Pancreas (tissue), 10 donors: ENCODE results near the gene AVEN. TPM values are rescaled to one million over a fixed set of nuclear protein-coding genes. Genes with fewer than 3 reads are reported as not detected.
A peak's percentile ranks its signal among the peaks of the same experiment; 100 is the strongest.

Experiments used
- ATAC-seq, 4 donors: fragments of 200-7000 bp; cut with Tn5 transposase; one replicate each; pipeline versions ENCODE4 v1.8.0 to v1.9.1; 2020; ENCODE audit warnings: mild to moderate bottlenecking in 4 of 4, moderate library complexity in 4 of 4
- DNase-seq, 6 donors: peaks; one replicate each; pipeline ENCODE4 v3.0.0-alpha.2; 2020
- FAIRE-seq: peaks from 2 replicates; lab custom pipeline; 2012; peaks lifted over from hg19 to GRCh38; lab: Jason Lieb, UNC
- H3K27ac ChIP-seq, 4 donors: fragments of 200-600 bp; sonication (generic); 1 replicate in 3 of 4; 2 replicates in 1 of 4; pipeline versions ENCODE4 v1.5.0 to v1.8.0; 2020
- H3K27me3 ChIP-seq, 4 donors: fragments of 200-600 bp; one replicate each; pipeline ENCODE4 v1.8.0; 2021
- H3K36me3 ChIP-seq, 3 donors: fragments of 200-600 bp; sonication (generic) in 1 of 3; one replicate each; pipeline versions ENCODE4 v1.5.0 to v1.8.0; 2020 to 2021
- H3K4me1 ChIP-seq, 3 donors: fragments of 200-600 bp; one replicate each; pipeline ENCODE4 v1.8.0; 2021
- H3K4me3 ChIP-seq, 4 donors: fragments of 200-600 bp; sonication (generic) in 2 of 4; one replicate each; pipeline versions ENCODE4 v1.5.0 to v1.8.0; 2020 to 2021
- H3K9me3 ChIP-seq, 4 donors: fragments of 200-600 bp; one replicate each; pipeline ENCODE4 v1.8.0; 2021
- CTCF ChIP-seq, 4 donors: fragments of 200-600 bp; sonication (generic) in 3 of 4; IDR thresholded peaks; one replicate each; pipeline versions ENCODE4 v1.5.0 to v1.8.0; 2021; ENCODE audit warnings: antibody characterized with exemption in 4 of 4
- WGBS, 2 donors: extraction: QIAGEN DNeasy Blood & Tissue Kit; methylation state at CpG; one replicate each; pipeline ENCODE4 v1.1.7; 2013; 5-methylcytosine and 5-hydroxymethylcytosine counted together
- intact Hi-C, 3 donors: fragments of 100-400 bp; cut with DNase I; formaldehyde crosslinking; loops; one replicate each; pipeline versions ENCODE4 v1.11.1 to v1.14.2; 2022
- polyA plus RNA-seq, 2 donors: library from polyadenylated mRNA; stranded (reverse); fragments of 200-250 nt; gene quantifications; one replicate each; pipeline ENCODE4 v1.2.3, GENCODE V29; 2013
- total RNA-seq, 6 donors: library from RNA; stranded (reverse); fragmentation: NEBNext Ultra II Directional in 4 of 6; extraction: Animal tissue kit (Norgen Biotek cat#: 25700) in 4 of 6; gene quantifications; one replicate each; pipeline versions ENCODE4 v1.2.1 to v1.2.4, GENCODE V29; 2021 to 2023
- donor health status: healthy with polysubstance abuse.
- donor health status: DM: no; HTN: no; CAD: no; lungs with moderate emphysema.
- donor health status: DM: no; HTN: no; CAD: no.
- donor health status: control.
- donor health status: control.
- donor health status: Bipolar disorder and iron deficiency.
- donor health status: DM: yes; HTN: yes; CAD: no.
- donor health status: DM: no; HTN: no; CAD: no.
- donor health status: DM: no; HTN: no; CAD: no.
- donor health status: DM: yes; HTN: yes; CAD: no.

AVEN gene
- total and polyA plus RNA-seq, 8 donors = 5.9 to 13.9 (median 9.6) TPM

- 86 to 89% methylated on average over 7 of the region's 7 CpGs for WGBS, 2 donors
- DNase-seq = no peak
- Histone ChIP-seq H3K4me3 (no peak overlapping the region), H3K9me3 (no peaks in the 10 kb centered on the region), H3K4me1 (peaks cover 0 to 4% (median 3%) of the 10 kb centered on the region in 3 donors), H3K27me3 (no peaks in the 10 kb centered on the region), H3K36me3 (no peaks in the 10 kb centered on the region), H3K27ac (no peak overlapping the region)
- ATAC-seq = peak in 1 of 4 donors; percentile 31
- TF ChIP-seq CTCF (IDR thresholded peaks at IDR 0.05) = no peak
- intact Hi-C loops = no loop called here
- no peak for FAIRE-seq
Observed at GRCh38 chr15:33959844-33960548, 79.0 kb downstream of the AVEN start.

GRCh38 chr15:33956397-33956796 lies 82.6 kb downstream of the AVEN start:
- Histone ChIP-seq H3K9me3 (no peaks in the 10 kb centered on the region), H3K27me3 (no peaks in the 10 kb centered on the region), H3K4me1 (no peaks in the 10 kb centered on the region), H3K4me3 (no peak overlapping the region), H3K36me3 (no peaks in the 10 kb centered on the region), H3K27ac (no peak overlapping the region)
- FAIRE-seq (no peak), DNase-seq (no peak), ATAC-seq (no peak)
- WGBS, 2 donors = 6% methylated on average over 1 of the region's 1 CpG
- intact Hi-C loops = no loop called here
- no peak for TF ChIP-seq CTCF (IDR thresholded peaks at IDR 0.05)

DNA sequence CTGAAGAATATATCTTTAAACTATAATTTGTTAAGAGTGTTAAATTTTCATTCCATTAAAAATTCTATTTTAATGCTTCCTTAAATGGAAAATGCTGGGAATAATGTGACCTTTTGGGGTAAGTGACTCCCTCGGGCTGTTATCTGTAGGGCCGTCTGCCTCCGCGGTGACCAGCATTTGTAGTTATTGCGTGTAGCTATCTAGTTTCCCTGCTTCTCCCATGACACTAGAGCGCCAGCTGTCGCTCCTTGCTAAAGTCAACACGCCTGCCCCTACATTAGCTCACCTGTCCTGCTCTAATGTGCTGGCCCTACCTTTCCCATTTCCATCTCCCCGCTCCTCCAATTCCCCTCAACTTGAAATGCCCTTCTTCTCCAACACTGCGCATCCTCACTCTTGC lies 83.1 kb downstream of the AVEN start:
- intact Hi-C loops = no loop called here
- DNase-seq (peak in 1 of 6 donors; percentile 2), FAIRE-seq (no peak), ATAC-seq (peak; percentile 36 to 81 (median 54))
- Histone ChIP-seq H3K4me1 (no peaks in the 10 kb centered on the region), H3K36me3 (no peaks in the 10 kb centered on the region), H3K27me3 (no peaks in the 10 kb centered on the region), H3K4me3 (no peak overlapping the region), H3K9me3 (no peaks in the 10 kb centered on the region), H3K27ac (no peak overlapping the region)
- WGBS, 2 donors = 74 to 78% methylated on average over 10 of the region's 10 CpGs
- TF ChIP-seq CTCF (IDR thresholded peaks at IDR 0.05) = no peak

DNA sequence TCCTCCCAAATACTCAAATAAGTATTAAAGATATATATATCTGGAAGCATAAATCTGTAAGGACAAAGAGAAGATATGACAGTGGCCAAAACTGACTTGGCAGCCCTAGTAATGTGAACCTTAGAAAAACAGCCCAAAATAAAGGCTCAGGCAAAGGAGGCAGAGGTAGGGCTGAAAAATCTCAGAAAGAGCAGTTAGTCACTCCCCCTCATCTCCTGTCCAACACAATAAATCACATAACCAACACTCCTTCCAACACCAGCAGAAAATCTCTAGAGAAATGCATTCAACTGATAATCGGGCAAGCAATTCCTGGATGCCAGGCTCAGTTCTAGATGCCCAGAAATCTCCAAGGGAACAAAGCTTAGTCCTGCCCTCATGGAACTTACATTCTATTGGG lies 92.9 kb downstream of the AVEN start:
- Histone ChIP-seq H3K4me3 (no peak overlapping the region), H3K27me3 (no peaks in the 10 kb centered on the region), H3K27ac (no peak overlapping the region), H3K4me1 (peaks cover 0 to 9% (median 0%) of the 10 kb centered on the region in 3 donors), H3K9me3 (no peaks in the 10 kb centered on the region), H3K36me3 (no peaks in the 10 kb centered on the region)
- no peak for TF ChIP-seq CTCF (IDR thresholded peaks at IDR 0.05)
- intact Hi-C loops = no loop called here
- no peak for FAIRE-seq
- WGBS, 2 donors = 92 to 93% methylated on average over 1 of the region's 1 CpG
- no peak for ATAC-seq
- DNase-seq = no peak
